K562 (cell line): ENCODE data around the gene CSPG5. TPM values are rescaled to one million over a fixed set of nuclear protein-coding genes. Genes with fewer than 3 reads are reported as not detected.
A peak's percentile ranks its signal among the peaks of the same experiment; 100 is the strongest.

Source experiments
- BHLHE40 ChIP-seq: IDR thresholded peaks from 2 replicates; pipeline ENCODE4 v1.6.1; 2011; ENCODE audit warnings: low read length, improper control_type of control experiment
- BRD9 ChIP-seq: fragments of 450-650 bp; IDR thresholded peaks from 2 replicates; pipeline ENCODE4 v1.6.1; 2018; ENCODE audit warnings: low read depth; ENCODE audit not compliant: partially characterized antibody
- CBFA2T2 ChIP-seq: fragments of 450-650 bp; conservative IDR thresholded peaks from 2 replicates; pipeline ENCODE4 v1.6.1; 2017; ENCODE audit warnings: mild to moderate bottlenecking
- CTCF ChIP-seq, 3 experiments: IDR thresholded peaks in 2 of 3; conservative IDR thresholded peaks in 1 of 3; 2 replicates each; pipeline ENCODE4 v1.5.1; 2011 to 2012; ENCODE audit warnings: low read length in 3 of 3, mild to moderate bottlenecking in 3 of 3, control low read depth in 2 of 3, improper control_type of control experiment in 1 of 3, inconsistent platforms in 1 of 3, low read depth in 1 of 3, mixed read lengths in 1 of 3, moderate library complexity in 1 of 3; ENCODE audit not compliant: insufficient read depth in 2 of 3
- CXXC5 ChIP-seq: fragments of 250-450 bp; sonication (Bioruptor Pico); IDR thresholded peaks from 2 replicates; pipeline ENCODE4 v1.8.0; 2022; ENCODE audit warnings: inconsistent platforms, mild to moderate bottlenecking, moderate library complexity
- HMGXB4 ChIP-seq: sonication (generic); formaldehyde crosslinking; IDR thresholded peaks from 2 replicates; pipeline ENCODE4 v1.8.1; 2023; ENCODE audit warnings: mild to moderate bottlenecking, missing genetic modification reagents
- MAX ChIP-seq: sonication (generic); formaldehyde crosslinking; IDR thresholded peaks from 2 replicates; pipeline ENCODE4 v1.9.0; 2022; ENCODE audit warnings: mild to moderate bottlenecking, missing genetic modification reagents
- MYC ChIP-seq, 2 experiments: fragments of 250-450 bp in 1 of 2; sonication (Bioruptor Pico) in 1 of 2; IDR thresholded peaks; 2 replicates each; pipeline versions ENCODE4 v1.5.1 to v1.6.1; 2012 to 2021; ENCODE audit warnings: low read depth in 2 of 2, borderline replicate concordance in 1 of 2, improper control_type of control experiment in 1 of 2, low read length in 1 of 2, mild to moderate bottlenecking in 1 of 2, moderate library complexity in 1 of 2
- NBN ChIP-seq: fragments of 450-650 bp; IDR thresholded peaks from 2 replicates; pipeline ENCODE4 v1.6.1; 2016; ENCODE audit warnings: low read depth, mild to moderate bottlenecking
- POLR2A ChIP-seq: fragments of 450-650 bp; conservative IDR thresholded peaks from 2 replicates; pipeline ENCODE4 v1.6.1; 2016
- TCF3 ChIP-seq: sonication (generic); formaldehyde crosslinking; IDR thresholded peaks from 2 replicates; pipeline ENCODE4 v1.4.0; 2020; ENCODE audit warnings: mild to moderate bottlenecking, missing genetic modification reagents
- TEAD4 ChIP-seq, 2 experiments: sonication (generic) in 1 of 2; formaldehyde crosslinking in 1 of 2; IDR thresholded peaks; 2 replicates each; pipeline versions ENCODE4 v1.6.1 to v1.8.0; 2012 to 2022; ENCODE audit warnings: borderline replicate concordance in 1 of 2, inconsistent platforms in 1 of 2, low read length in 1 of 2, mild to moderate bottlenecking in 1 of 2, missing genetic modification reagents in 1 of 2
- USF1 ChIP-seq: sonication (generic); formaldehyde crosslinking; IDR thresholded peaks from 2 replicates; pipeline ENCODE4 v1.9.0; 2022; ENCODE audit warnings: mild to moderate bottlenecking, missing genetic modification reagents
- ZNF511 ChIP-seq: sonication (generic); formaldehyde crosslinking; IDR thresholded peaks from 2 replicates; pipeline ENCODE4 v1.8.0; 2022; ENCODE audit warnings: mild to moderate bottlenecking, missing genetic modification reagents
- ZNF561 ChIP-seq: fragments of 450-650 bp; formaldehyde crosslinking; conservative IDR thresholded peaks from 2 replicates; pipeline ENCODE4 v1.4.0; 2020; ENCODE audit warnings: mild to moderate bottlenecking, moderate library complexity
- polyA plus RNA-seq, 8 experiments: library from polyadenylated mRNA; depleted of rRNA in 4 of 8; stranded (reverse) in 5 of 8; unstranded in 3 of 8; fragments of >200 nt; fragmentation: Nextera tagmentation in 2 of 8; fragmentation: Illumina TruSeq in 1 of 8; extraction: Ambion mirVana in 2 of 8; extraction: Trizol in 1 of 8; gene quantifications; 2 replicates each; pipeline versions ENCODE4 v1.2.1 to v1.2.3, GENCODE V29; 2011 to 2014; ENCODE audit warnings: inconsistent platforms in 1 of 8, missing spikeins in 1 of 8
- total RNA-seq, 7 experiments: library from RNA; depleted of rRNA in 6 of 7; stranded (reverse); fragments of >200 nt in 6 of 7; fragmentation: Illumina TruSeq in 2 of 7; extraction: Trizol in 2 of 7; gene quantifications; 2 replicates each; pipeline versions ENCODE4 v1.2.1 to v1.2.3, GENCODE V29; 2011 to 2021; ENCODE audit warnings: low replicate concordance in 1 of 7

The CSPG5 gene
- total and polyA plus RNA-seq, 9 of the 15 experiments (the other 6 are each of a cell fraction or from before 2014, with no cell fraction given) = 0.06 to 3.3 (median 2.4) TPM

- 0 out of 2 replicates have a peak, but pooled peaks have one; percentile 2 for TF ChIP-seq HMGXB4 (CRISPR knock-in tag)
- no peak for TF ChIP-seq POLR2A
- peak; percentile 87 for TF ChIP-seq NBN
- TF ChIP-seq BRD9 = peak; percentile 83
- TF ChIP-seq BHLHE40 = peak; percentile 92
- peak; percentile 73 for TF ChIP-seq CXXC5
- TF ChIP-seq TCF3 (CRISPR knock-in tag) = no peak
- peak; percentile 99 for TF ChIP-seq MYC (IDR thresholded peaks at IDR 0.05; ENCODE audit: low read depth, low read length)
- peak; percentile 51; the same call in 1 of the 2 replicates for TF ChIP-seq MYC (CRISPR knock-in tag; IDR thresholded peaks at IDR 0.05; ENCODE audit: borderline replicate concordance, low read depth)
- no peak for TF ChIP-seq ZNF561 (CRISPR knock-in tag)
- peak; percentile 73; the same call in 1 of the 2 replicates for TF ChIP-seq ZNF511 (CRISPR knock-in tag)
- TF ChIP-seq MAX (CRISPR knock-in tag) = peak; percentile 100
- peak; percentile 89 to 98 (median 92) for TF ChIP-seq CTCF (IDR thresholded peaks at IDR 0.05 in 2 of 3, conservative IDR thresholded peaks at IDR 0.05 in 1 of 3; ENCODE audit: insufficient read depth in 2 of 3, low read depth in 1 of 3, low read length in 3 of 3)
- TF ChIP-seq CBFA2T2 = peak; percentile 32; the same call in 1 of the 2 replicates
- TF ChIP-seq TEAD4 (IDR thresholded peaks at IDR 0.05; ENCODE audit: low read length) = peak; percentile 70
- TF ChIP-seq TEAD4 (CRISPR knock-in tag; IDR thresholded peaks at IDR 0.05; ENCODE audit: borderline replicate concordance) = peak; percentile 41; the same call in 1 of the 2 replicates
- peak; percentile 93 for TF ChIP-seq USF1 (CRISPR knock-in tag)
Measured at GRCh38 chr3:47522082-47522987, 56.3 kb downstream of the CSPG5 start (continued).
